Testis (tissue), 3 donors: ENCODE measurements around the gene MTA1. TPM values are rescaled to one million over a fixed set of nuclear protein-coding genes. Genes with fewer than 3 reads are reported as not detected.
A peak's percentile ranks its signal among the peaks of the same experiment; 100 is the strongest.

Experiments used
- DNase-seq: peaks from one replicate; pipeline ENCODE4 v3.0.0-alpha.2; 2019
- H3K27ac ChIP-seq, 2 donors: fragments of 200-600 bp; sonication (generic); one replicate each; pipeline ENCODE4 v1.5.1; 2019
- H3K27me3 ChIP-seq: fragments of 200-600 bp; sonication (generic); one replicate; pipeline ENCODE4 v1.5.1; 2019
- H3K36me3 ChIP-seq: fragments of 200-600 bp; sonication (generic); one replicate; pipeline ENCODE4 v1.5.1; 2017; ENCODE audit warnings: low read depth; ENCODE audit errors: missing control alignments
- H3K4me1 ChIP-seq: fragments of 200-600 bp; sonication (generic); one replicate; pipeline ENCODE4 v1.5.1; 2019
- H3K4me3 ChIP-seq, 2 donors: fragments of 200-600 bp; sonication (generic); one replicate each; pipeline ENCODE4 v1.5.1; 2017 to 2019
- H3K9me3 ChIP-seq: fragments of 200-600 bp; sonication (generic); one replicate; pipeline ENCODE4 v1.5.1; 2017
- POLR2A ChIP-seq: fragments of 450-650 bp; IDR thresholded peaks from one replicate; pipeline ENCODE4 v1.6.1; 2017; ENCODE audit warnings: antibody characterized with exemption, mild to moderate bottlenecking, moderate library complexity
- WGBS, 2 donors: methylation state at CpG; one replicate each; pipeline ENCODE4 v1.1.5; 2018; 5-methylcytosine and 5-hydroxymethylcytosine counted together
- intact Hi-C: fragments of 100-400 bp; cut with DNase I; formaldehyde crosslinking; loops from one replicate; pipeline ENCODE4 v1.15.1; 2023; ENCODE audit warnings: low total_unique reads
- polyA plus RNA-seq: library from polyadenylated mRNA; stranded (reverse); fragments of 350-450 nt; fragmentation: Illumina TruSeq; extraction: RNeasy Lipid Tissue Mini Kit (QIAGEN cat#74804); gene quantifications from one replicate; pipeline ENCODE4 v1.2.3, GENCODE V29; 2014; ENCODE audit warnings: low read depth, low replicate concordance; ENCODE audit not compliant: insufficient read depth
- total RNA-seq, 2 donors: library from RNA; depleted of rRNA; stranded (reverse); fragments of >200 nt; gene quantifications; one replicate each; pipeline ENCODE4 v1.2.3, GENCODE V29; 2016
- TF ChIP-seq, protein P1 (sequence below), 3 experiments: fragments of 450-650 bp in 2 of 3; fragments of 200-600 bp in 1 of 3; sonication (generic) in 1 of 3; IDR thresholded peaks; one replicate each; pipeline ENCODE4 v1.5.1; 2016 to 2019; ENCODE audit warnings: antibody characterized with exemption in 3 of 3, mild to moderate bottlenecking in 2 of 3, moderate library complexity in 1 of 3

Gene MTA1
- total and polyA plus RNA-seq, 3 donors from 2014 or later = 118 to 135 (median 120) TPM

DNA sequence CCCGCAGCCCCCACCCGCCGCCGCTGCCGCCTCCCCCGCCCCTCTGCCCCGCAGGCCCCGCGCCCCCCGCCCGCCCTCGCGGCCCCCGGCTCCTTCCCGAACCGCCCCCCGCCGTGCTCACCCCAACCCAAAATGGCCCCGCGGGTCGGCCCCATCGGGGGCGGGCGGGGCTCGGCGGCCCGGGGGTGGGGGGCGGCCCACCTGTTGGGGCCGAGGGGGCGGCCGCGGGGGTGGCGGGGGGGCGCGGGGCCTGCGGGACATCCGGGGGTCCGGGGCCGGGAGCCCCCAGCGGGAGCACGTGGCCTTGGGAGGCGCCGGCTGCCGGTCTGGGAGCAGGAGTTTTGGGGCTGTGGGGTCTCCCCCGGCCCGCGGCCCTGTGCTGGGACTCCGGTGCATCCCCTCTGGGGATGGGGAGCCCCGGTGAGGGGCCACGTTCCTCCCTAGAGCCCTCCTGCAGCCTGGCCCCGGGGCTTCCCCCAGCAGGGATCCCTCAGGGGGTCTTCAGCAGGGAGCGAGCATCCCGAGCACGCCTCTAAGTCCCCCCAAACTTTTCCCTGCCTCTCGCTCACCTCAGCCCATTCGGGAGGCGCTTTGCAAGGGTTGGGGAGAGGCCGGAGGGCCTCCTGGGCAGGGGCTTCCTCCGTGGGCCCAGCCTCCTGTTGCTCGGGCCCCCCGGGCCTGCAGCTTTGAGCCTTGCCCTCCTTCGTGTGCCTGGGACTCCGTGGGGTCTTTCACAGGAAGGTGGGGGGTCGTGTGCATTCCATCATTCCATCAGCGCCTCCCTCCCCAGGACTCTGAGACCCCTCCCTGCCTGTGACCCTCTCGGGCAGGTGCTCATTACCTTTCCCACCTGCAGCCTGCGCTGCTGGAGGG, 710 bp downstream of the MTA1 start:
- DNase-seq = no peak
- peaks cover 36% of the 10 kb centered on the region for H3K4me1 ChIP-seq
- H3K27ac ChIP-seq = peak overlapping the region; percentile 60 to 79
- H3K36me3 ChIP-seq = no peaks in the 10 kb centered on the region
- H3K27me3 ChIP-seq = no peaks in the 10 kb centered on the region
- no peak for TF ChIP-seq POLR2A
- TF ChIP-seq, protein P1, sequence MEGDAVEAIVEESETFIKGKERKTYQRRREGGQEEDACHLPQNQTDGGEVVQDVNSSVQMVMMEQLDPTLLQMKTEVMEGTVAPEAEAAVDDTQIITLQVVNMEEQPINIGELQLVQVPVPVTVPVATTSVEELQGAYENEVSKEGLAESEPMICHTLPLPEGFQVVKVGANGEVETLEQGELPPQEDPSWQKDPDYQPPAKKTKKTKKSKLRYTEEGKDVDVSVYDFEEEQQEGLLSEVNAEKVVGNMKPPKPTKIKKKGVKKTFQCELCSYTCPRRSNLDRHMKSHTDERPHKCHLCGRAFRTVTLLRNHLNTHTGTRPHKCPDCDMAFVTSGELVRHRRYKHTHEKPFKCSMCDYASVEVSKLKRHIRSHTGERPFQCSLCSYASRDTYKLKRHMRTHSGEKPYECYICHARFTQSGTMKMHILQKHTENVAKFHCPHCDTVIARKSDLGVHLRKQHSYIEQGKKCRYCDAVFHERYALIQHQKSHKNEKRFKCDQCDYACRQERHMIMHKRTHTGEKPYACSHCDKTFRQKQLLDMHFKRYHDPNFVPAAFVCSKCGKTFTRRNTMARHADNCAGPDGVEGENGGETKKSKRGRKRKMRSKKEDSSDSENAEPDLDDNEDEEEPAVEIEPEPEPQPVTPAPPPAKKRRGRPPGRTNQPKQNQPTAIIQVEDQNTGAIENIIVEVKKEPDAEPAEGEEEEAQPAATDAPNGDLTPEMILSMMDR (IDR thresholded peaks at IDR 0.05) = no peak
- peak overlapping the region; percentile 77 to 78 for H3K4me3 ChIP-seq
- WGBS, 2 donors = 1 to 4% methylated on average over 12 to 26 of the region's 67 CpGs
- H3K9me3 ChIP-seq = no peaks in the 10 kb centered on the region
- intact Hi-C loops = no loop called here

DNA sequence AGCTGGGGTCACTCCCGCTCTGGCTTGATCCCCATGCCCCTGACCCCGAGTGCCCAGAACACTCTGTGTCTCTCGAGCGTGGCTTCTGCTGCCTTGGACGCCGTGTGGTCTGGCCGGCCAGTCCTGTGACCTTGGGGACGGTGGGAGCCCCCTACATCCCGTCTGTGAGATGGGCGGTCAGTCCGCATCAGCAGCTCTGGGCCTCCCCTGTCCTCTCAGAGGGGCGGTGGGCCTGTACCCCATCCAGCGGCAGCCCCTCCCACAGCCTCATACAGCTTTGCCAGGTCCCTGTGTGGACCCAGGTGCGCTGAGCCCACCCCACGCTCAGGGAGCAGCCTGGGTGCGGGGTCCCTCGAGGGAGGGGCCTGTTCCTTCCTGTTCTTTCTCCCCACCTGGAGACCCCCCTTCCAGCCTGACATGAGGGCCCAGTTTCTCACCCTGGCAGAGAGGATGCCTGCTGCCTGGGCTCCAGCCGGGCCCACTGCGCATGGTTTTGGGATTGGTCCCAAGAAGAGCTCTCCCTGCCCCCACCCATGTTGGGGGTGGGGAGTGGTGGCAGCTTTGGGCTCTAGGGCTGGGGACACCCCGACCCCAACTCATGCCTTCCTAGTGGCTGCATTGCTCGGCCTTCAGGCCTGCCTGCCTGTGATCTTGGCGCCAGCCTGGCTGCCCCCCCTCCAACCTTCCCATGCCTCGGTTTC, 1.5 kb downstream of the MTA1 start:
- Histone ChIP-seq H3K4me3 (peak overlapping the region; percentile 77 to 78), H3K4me1 (peaks cover 33% of the 10 kb centered on the region), H3K9me3 (no peaks in the 10 kb centered on the region), H3K27ac (peak overlapping the region; percentile 60 to 79), H3K36me3 (no peaks in the 10 kb centered on the region), H3K27me3 (no peaks in the 10 kb centered on the region)
- intact Hi-C loops = no loop called here
- TF ChIP-seq, protein P1 (IDR thresholded peaks at IDR 0.05) = no peak
- TF ChIP-seq POLR2A = no peak
- WGBS, 2 donors = 24 to 33% methylated on average over 9 to 23 of the region's 23 CpGs
- no peak for DNase-seq

DNA sequence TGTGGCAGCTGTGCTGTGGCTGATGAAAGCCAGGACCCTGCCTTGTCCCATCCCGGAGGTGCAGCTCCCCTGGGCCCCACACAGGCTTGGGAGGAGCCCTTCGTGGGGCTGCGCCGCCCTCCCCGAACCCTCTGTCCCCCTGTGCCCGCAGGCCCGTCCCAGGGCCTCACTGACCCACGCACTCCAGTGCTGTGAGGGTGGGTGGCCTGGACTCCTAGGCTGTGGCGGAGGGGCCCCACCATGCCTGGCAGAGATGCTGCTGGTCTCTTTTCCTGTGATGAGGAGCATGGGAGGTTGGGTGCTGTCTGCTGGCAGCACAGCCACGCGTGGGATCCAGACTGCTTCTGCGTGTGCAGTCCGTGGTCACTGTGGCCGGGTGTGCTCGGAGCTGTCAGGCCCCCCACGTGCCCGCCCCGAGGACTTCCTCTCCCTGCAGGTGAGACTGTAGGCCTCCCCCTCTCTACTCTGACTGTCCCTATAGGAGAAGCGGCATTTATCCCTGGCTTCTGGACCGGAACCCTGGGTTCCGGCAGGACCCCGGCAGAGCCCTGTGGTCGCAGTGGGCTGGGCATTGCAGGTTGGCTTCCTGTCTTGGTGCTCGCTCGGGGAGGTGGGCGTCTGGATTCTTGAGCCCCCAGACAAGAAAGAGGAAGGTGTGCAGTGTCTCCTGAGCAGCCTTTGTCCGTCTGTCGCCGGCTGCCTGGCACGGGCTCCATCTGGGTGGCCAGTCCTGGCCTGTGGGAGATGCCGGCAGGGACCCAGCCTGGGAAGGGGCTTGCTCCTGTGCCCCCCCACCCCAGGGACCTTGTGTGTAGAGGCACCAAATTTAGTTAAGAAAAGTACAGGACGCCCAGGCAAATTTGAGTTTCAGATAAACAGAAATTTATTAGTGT, 2.3 kb downstream of the MTA1 start:
- Histone ChIP-seq H3K4me1 (peaks cover 33% of the 10 kb centered on the region), H3K36me3 (no peaks in the 10 kb centered on the region), H3K27me3 (no peaks in the 10 kb centered on the region), H3K4me3 (no peak overlapping the region), H3K9me3 (no peaks in the 10 kb centered on the region), H3K27ac (peak overlapping the region; percentile 24 to 60)
- intact Hi-C loops = no loop called here
- no peak for DNase-seq
- WGBS, 2 donors = 56 to 58% methylated on average over 12 to 30 of the region's 32 CpGs
- TF ChIP-seq POLR2A = no peak
- TF ChIP-seq, protein P1 (IDR thresholded peaks at IDR 0.05) = no peak

GRCh38 chr14:105422695-105423487, 3.3 kb downstream of the MTA1 start:
- DNase-seq = no peak
- Histone ChIP-seq H3K4me3 (no peak overlapping the region), H3K4me1 (peaks cover 33% of the 10 kb centered on the region), H3K36me3 (no peaks in the 10 kb centered on the region), H3K27ac (no peak overlapping the region), H3K9me3 (no peaks in the 10 kb centered on the region), H3K27me3 (no peaks in the 10 kb centered on the region)
- WGBS, 2 donors = 77 to 79% methylated on average over 21 of the region's 21 CpGs
- intact Hi-C loops = no loop called here
- TF ChIP-seq POLR2A = no peak
- TF ChIP-seq, protein P1 (IDR thresholded peaks at IDR 0.05) = no peak
